ENCODE results near the gene BEAN1. TPM values are rescaled to one million over a fixed set of nuclear protein-coding genes. Genes with fewer than 3 reads are reported as not detected.

BEAN1 gene
- polyA plus RNA-seq, 3 donors = 0.12 to 0.81 TPM; not detected in 1

DNA sequence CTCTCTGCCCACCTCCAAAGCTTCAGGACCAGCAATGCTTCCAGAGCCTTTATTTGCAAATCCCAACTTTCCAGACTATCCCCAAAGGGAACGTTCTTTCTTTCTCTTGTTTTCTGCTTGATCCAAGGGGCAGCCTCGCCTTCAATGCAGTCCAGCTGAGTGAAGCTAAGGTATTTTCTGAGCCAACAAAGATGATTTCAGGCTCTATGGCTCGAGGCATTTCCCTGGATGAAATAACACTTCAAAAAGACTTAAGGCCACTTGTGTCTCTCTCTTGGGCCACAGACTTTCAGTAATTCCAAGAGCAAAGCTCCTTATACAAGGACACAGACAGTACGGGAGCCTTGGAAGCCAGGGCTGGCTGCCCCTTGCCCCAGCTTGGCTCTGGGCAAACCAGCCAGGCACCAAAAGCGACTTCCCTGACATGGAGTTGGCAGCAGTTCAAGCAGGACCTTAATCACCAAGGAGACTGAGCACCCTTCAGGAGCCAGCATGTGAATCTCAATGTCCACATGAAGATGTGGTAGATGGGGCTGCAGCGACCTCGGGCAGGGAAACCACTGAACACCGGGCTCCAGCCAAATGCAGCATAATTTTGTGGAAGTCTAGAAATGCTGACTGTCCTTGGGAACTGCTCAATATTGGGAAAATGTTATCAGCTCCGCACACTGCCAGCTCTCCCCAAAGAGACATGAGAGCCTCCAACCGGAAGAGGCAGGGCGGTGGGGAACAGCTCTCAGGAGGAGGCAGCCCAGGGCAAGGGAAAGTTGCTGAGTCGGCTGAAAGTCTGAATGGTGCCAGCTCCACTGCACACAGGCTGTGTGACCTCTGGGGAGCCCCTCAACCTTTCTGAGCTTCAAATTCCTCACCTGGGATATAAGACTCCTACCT lies 83.9 kb downstream of the BEAN1 start:
- no peak overlapping the region for H3K4me3 Mint-ChIP-seq
- peak overlapping the region in 1 of 7 donors; percentile 57 for H3K27ac Mint-ChIP-seq
- no peak overlapping the region for H3K27ac ChIP-seq (ENCODE audit: low read depth in 1 of 2, low read length in 2 of 2)

DNA sequence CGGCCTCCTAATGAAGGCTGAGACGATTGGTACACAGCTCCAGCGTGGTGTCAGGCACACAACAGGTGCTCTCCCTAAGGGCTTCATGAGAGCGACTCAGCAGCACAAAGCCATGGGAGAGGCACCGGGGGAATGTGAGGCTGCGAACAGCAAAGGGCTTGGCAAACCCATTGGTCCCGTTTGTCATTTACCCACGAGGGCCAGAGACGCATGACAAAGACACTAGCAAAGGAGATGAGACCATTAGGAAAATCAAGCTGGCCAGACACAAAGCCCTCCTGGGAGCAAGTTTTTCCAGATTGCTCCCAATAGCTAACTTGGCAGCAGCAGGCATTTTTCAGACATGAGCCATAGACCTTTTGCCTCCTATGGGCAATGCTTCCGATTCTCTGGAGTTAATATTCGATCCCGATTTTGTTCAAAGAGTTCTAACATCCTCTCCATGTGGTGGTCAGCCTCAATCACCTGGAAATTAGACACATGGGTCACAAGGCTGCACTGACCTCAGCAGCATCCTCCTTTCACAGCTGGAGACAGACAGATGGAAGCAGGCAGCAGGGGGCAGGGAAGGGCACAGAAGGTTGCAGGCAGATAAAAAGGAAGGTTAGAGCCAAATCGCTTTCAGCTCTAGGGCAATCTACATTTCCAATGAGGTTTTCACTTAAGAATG lies 84.6 kb downstream of the BEAN1 start:
- Mint-ChIP-seq H3K36me3 (peaks cover 74 to 84% of the 10 kb centered on the region in 2 donors), H3K27ac (peak overlapping the region; percentile 79 to 90 (median 87)), H3K9me3 (no peaks in the 10 kb centered on the region), H3K27me3 (ENCODE audit: low read depth in 3 of 3) (peaks cover 0 to 2% (median 0%) of the 10 kb centered on the region in 3 donors), H3K4me3 (no peak overlapping the region), H3K4me1 (peaks cover 57% of the 10 kb centered on the region)
- Histone ChIP-seq H3K4me2 (replicated peaks; ENCODE audit: extremely low read depth, low read length, poor library complexity, severe bottlenecking) (no peak overlapping the region), H3K36me3 (replicated peaks in 1 of 2; ENCODE audit: control insufficient read depth in 1 of 2, insufficient read depth in 2 of 2, low read length in 2 of 2) (peaks cover 38 to 63% of the 10 kb centered on the region in 2 donors), H3K27me3 (ENCODE audit: control insufficient read depth in 2 of 2, insufficient read depth in 2 of 2, low read length in 2 of 2) (no peaks in the 10 kb centered on the region), H3K27ac (ENCODE audit: low read depth in 1 of 2, low read length in 2 of 2) (peak overlapping the region; percentile 56 to 72), H4K20me1 (ENCODE audit: insufficient read depth, low read length) (no peaks in the 10 kb centered on the region), H3K4me3 (replicated peaks in 1 of 3; ENCODE audit: low read depth in 2 of 3, low read length in 3 of 3) (no peak overlapping the region), H3K9me3 (replicated peaks in 1 of 2; ENCODE audit: control insufficient read depth in 1 of 2, insufficient read depth in 1 of 2, low read length in 2 of 2) (no peaks in the 10 kb centered on the region), H2AFZ (ENCODE audit: insufficient read depth, low read depth, low read length, poor library complexity, severe bottlenecking) (no peak overlapping the region), H3K4me1 (ENCODE audit: control insufficient read depth in 1 of 2, insufficient read depth in 2 of 2, low read length in 2 of 2) (peaks cover 46 to 54% of the 10 kb centered on the region in 2 donors), H3K79me2 (ENCODE audit: insufficient read depth, low read length) (peaks cover 3% of the 10 kb centered on the region), H3K9ac (ENCODE audit: insufficient read depth, low read length, poor library complexity, severe bottlenecking) (no peak overlapping the region)
- 96% methylated on average over 13 of the region's 13 CpGs for WGBS (ENCODE audit: insufficient coverage)
- peak in 2 of 3 donors; percentile 27 to 43 for DNase-seq
- TF ChIP-seq, protein P1, sequence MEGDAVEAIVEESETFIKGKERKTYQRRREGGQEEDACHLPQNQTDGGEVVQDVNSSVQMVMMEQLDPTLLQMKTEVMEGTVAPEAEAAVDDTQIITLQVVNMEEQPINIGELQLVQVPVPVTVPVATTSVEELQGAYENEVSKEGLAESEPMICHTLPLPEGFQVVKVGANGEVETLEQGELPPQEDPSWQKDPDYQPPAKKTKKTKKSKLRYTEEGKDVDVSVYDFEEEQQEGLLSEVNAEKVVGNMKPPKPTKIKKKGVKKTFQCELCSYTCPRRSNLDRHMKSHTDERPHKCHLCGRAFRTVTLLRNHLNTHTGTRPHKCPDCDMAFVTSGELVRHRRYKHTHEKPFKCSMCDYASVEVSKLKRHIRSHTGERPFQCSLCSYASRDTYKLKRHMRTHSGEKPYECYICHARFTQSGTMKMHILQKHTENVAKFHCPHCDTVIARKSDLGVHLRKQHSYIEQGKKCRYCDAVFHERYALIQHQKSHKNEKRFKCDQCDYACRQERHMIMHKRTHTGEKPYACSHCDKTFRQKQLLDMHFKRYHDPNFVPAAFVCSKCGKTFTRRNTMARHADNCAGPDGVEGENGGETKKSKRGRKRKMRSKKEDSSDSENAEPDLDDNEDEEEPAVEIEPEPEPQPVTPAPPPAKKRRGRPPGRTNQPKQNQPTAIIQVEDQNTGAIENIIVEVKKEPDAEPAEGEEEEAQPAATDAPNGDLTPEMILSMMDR (IDR thresholded peaks at IDR 0.05) = peak; percentile 31
- intact Hi-C loops (cut with micrococcal nuclease) = loop anchor here in 1 of 2 donors (10.0 kb wide), 1 partner anchor 307 kb away; no protein-coding TSS in a partner anchor

More for the DNA sequence above, 83.9 kb downstream of the BEAN1 start:
- H2AFZ ChIP-seq (ENCODE audit: insufficient read depth, low read depth, low read length, poor library complexity, severe bottlenecking) = no peak overlapping the region
- WGBS (ENCODE audit: insufficient coverage) = 86% methylated on average over 12 of the region's 12 CpGs
- Mint-ChIP-seq H3K36me3 (peaks cover 74 to 83% of the 10 kb centered on the region in 2 donors), H3K4me1 (peaks cover 49% of the 10 kb centered on the region), H3K9me3 (no peaks in the 10 kb centered on the region), H3K27me3 (ENCODE audit: low read depth in 3 of 3) (peaks cover 0 to 2% (median 0%) of the 10 kb centered on the region in 3 donors)
- peaks cover 38 to 67% of the 10 kb centered on the region in 2 donors for H3K36me3 ChIP-seq (replicated peaks in 1 of 2; ENCODE audit: control insufficient read depth in 1 of 2, insufficient read depth in 2 of 2, low read length in 2 of 2)
- intact Hi-C loops (cut with micrococcal nuclease) = loop anchor here in 1 of 2 donors (10.0 kb wide), 1 partner anchor 306 kb away; no protein-coding TSS in a partner anchor
- H3K9ac ChIP-seq (ENCODE audit: insufficient read depth, low read length, poor library complexity, severe bottlenecking) = no peak overlapping the region
- H3K4me3 ChIP-seq (replicated peaks in 1 of 3; ENCODE audit: low read depth in 2 of 3, low read length in 3 of 3) = no peak overlapping the region
- peaks cover 3% of the 10 kb centered on the region for H3K79me2 ChIP-seq (ENCODE audit: insufficient read depth, low read length)
- no peak for DNase-seq
- no peak overlapping the region for H3K4me2 ChIP-seq (replicated peaks; ENCODE audit: extremely low read depth, low read length, poor library complexity, severe bottlenecking)
- no peaks in the 10 kb centered on the region for H3K27me3 ChIP-seq (ENCODE audit: control insufficient read depth in 2 of 2, insufficient read depth in 2 of 2, low read length in 2 of 2)
- H3K9me3 ChIP-seq (replicated peaks in 1 of 2; ENCODE audit: control insufficient read depth in 1 of 2, insufficient read depth in 1 of 2, low read length in 2 of 2) = no peaks in the 10 kb centered on the region
- no peaks in the 10 kb centered on the region for H4K20me1 ChIP-seq (ENCODE audit: insufficient read depth, low read length)
- TF ChIP-seq, protein P1 (IDR thresholded peaks at IDR 0.05) = no peak
- peaks cover 38 to 46% of the 10 kb centered on the region in 2 donors for H3K4me1 ChIP-seq (ENCODE audit: control insufficient read depth in 1 of 2, insufficient read depth in 2 of 2, low read length in 2 of 2)
